Smooth muscle cell of the coronary artery (primary cell): Measurements from ENCODE around the gene TRAF7. TPM values are rescaled to one million over a fixed set of nuclear protein-coding genes. Genes with fewer than 3 reads are reported as not detected.

Source experiments
- total RNA-seq: library from RNA; depleted of rRNA; stranded (reverse); fragments of >200 nt; gene quantifications from 2 replicates; pipeline ENCODE4 v1.2.3, GENCODE V29; 2014; ENCODE audit warnings: low replicate concordance

Gene TRAF7
- total RNA-seq, result 37.0 and 49.5 TPM in 2 replicates

DNA sequence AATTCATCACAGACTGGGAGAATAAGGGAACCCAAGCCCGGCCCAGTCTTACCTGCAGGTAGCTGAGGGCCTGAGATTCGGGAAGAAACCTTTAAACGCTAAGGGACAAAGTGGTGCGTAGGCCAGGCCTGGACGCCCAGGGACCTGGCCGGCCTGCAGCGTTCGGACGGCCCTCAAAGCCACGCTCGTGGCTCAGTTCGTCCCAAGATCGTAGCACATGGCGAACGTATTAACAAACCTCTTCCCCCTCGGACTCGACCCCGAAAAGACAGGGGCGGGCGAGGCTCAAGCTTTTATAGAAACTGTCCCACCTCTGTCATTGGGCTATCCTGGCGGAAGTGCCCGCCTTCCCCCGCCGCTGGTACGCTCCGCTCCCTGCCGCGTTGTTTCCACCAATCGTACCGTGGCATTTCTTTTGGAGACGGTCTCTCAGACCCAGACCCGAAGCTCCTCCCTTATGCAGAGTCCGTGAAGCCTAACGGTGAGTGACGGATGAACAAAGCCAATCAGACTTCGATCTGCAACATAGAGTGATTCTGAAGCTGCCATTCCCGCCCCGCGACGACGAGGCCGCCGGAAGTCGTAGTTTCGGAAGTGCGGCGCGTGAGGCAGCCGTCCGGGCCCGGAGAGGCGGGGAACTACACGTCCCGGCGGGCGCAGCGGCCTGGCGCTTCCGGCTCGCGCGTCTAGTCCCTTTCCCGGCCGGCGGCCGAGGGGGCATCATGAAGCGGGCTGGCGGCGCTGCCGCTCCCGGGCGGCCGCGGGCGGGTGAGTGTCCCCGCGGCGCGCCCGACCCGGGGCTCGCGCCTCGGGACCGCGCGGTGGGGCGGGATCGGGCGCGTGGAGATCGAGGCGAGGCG lies at the start of gene TRAF7:
Gene TRAF7 (plus strand): TSS at position 692 of the 860 bp plus-strand sequence. CDS start 8,139 bp downstream, outside the sequence.

DNA sequence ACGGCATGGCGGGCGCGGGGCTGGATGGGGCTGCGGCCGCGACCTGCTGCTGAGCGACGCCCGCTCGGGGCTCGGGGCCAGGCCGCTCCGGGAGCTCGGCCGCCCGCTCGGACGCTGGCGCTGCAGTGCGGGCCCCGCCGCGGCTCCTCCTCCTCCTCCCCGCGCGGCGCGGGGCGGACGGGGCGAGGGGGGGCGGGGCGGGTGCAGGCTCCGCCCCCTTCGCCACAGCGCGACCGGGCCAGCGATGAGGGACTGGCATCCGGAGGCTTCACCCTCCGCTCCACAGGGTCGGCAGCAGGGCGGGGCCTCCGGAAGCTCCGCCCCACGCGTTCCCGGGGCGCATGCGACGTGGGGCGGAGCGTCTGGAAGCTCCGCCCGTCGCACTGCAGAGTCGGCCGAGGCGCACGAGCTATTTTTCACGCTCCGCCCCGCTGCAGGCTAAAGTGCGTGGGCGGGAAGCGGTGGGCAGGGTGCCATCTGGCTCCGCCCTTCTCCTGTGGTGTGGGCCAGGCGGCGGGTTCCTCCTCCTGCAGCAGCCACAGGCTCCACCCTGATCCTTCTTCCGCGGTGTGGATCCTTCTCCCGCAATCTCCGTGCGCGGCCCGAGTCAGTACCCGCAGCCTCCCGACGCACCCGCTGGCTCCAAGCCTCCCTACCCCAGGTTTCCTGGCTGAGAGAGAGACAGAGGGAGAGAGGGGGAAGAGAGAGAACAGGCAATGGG lies 19.7 kb upstream of the TRAF7 start, which contains the start of gene PKD1:
Gene PKD1 (minus strand): TSS at position 129 of the 721 bp plus-strand sequence. CDS start 209 bp downstream, outside the sequence.

GRCh38 chr16:2147981-2148671 lies 7.5 kb upstream of the TRAF7 start, which contains the start of gene RAB26:
RAB26 (plus strand) TSS chr16:2148625; CDS start chr16:2148784, 159 bp downstream.

GRCh38 chr16:2196162-2196980 lies 40.8 kb downstream of the TRAF7 start, which contains the start of gene CASKIN1:
CASKIN1 (minus strand) TSS chr16:2196605; CDS start chr16:2196432, 173 bp downstream.

DNA sequence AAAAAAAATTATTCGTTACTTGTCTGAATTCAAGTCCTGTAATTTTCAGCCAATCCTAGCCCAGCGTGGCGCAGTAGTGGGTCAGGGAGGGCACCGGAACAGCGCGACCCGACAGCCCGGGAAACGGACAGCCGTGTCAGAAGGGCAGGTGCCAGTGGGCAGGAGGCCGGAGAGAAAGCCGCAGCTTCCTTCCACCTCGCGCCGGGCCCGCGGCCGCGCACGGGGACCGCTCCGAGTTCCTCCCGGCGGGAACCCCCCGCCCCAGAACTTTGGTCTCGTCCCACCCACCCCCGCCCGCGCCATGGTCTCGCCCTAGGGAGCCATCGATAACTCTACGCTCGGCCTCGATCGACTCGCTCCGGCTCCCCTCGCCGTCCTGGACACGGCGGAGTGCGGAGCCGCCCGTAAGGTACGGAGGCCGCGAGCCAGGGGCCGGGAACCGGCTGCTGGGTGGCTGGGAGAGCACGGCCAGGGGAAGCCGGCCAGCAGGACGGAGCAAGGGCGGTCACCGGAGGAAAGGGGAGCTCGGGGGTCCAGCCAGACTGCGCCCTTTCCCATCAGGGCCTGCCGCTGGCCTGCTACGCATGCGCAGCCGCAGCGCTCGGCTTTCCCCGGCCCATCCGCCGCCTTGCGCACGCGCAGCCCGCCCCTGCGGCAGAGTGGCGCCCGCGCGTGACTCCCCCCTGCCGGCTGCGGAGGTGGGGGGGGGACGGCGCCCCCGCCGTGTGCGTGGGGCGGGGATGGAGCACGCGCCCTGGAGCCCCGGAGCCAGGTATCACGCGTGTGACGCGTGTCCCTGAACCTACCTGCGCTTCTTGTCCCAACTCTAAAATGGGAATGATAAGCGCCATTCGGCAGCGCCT lies 49.8 kb downstream of the TRAF7 start, which contains the start of gene MLST8:
Gene MLST8 (plus strand): TSS at position 351 of the 863 bp plus-strand sequence. CDS start 632 bp downstream, outside the sequence.

DNA sequence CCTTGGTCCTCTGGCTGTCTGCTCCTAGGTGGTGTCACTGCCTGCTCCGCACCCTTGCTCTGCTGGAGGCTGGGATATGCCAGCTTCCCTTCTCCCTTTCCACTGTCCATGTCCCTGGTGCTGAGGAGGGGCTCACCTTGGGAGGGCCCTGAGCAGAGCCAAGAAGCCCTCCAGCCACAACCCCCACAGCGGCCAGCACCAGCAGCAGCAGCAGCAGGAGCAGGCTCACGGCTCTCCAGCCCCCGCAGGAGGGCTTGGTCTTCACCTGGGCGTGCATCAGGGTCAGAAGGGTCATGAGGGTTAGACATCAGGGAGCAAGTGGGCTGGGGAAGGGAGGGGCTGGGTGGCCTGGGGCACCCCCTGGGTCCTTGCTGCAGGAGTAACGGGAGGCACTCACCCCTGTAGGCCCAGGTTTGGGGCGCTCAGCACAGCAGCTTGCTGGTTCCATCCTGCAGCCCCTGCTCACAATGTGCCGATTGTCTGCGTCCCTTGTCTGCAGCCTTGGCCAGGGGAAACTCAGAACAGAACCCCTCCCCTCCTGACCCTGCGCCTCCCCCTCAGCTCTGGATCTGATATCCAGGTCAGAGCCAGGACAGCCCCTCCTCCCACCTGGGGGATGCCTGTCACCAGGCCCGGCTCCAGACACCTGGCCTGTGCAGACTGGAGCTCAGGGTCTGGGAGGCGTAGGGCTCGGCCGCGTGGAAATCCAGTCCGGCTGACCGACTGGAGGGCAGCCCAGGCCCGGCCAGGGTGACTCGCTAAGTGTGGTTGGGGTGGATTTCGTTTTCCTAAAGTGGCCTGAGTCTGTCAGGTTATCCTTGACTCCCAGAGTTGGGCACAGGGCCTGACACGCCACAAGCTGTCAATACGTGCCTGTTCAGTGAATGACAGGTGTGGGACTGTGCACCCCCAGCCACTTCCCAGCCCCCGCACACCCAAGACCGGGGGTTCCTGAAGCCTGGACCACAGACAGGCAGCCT lies 55.1 kb downstream of the TRAF7 start, which contains the start of gene BRICD5:
Gene BRICD5 (minus strand): TSS at position 478 of the 980 bp plus-strand sequence. CDS start 30 bp downstream, at position 448.

GRCh38 chr16:2214719-2214968 lies 59.1 kb downstream of the TRAF7 start, which contains the start of gene PGP:
PGP (minus strand) TSS chr16:2214840; CDS start chr16:2214777, 63 bp downstream.

DNA sequence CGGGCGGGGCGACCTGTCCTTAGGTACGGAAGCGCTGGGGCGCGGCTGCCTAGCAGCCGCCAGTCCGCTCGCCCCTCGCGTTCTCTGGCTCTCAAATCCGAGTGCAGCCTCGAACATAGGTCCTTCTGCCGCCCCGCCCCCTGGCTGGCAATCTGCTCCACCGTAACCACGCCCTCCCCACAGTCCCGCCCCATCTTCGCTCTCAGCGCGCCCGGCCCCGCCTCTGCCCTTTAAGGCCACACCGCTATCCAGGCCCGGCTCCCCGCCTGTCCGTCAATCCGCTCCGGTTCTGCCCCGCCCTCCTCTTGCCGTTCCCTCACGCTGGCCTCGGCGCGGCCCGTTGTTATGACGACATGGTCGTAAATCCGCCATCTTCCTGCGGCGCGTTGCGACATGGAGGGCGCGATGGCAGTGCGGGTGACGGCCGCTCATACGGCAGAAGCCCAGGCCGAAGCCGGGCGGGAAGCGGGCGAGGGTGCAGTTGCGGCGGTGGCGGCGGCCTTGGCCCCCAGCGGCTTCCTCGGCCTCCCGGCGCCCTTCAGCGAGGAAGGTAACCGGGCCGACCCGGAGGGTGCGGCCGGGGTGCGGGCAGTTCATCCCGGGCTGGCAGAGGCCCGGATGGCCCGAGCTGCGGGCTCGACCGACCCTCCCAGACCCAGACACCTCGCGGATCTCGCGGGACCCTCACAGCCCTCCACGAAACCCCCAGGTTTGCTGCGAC lies 67.8 kb downstream of the TRAF7 start, which contains the start of gene E4F1:
Gene E4F1 (plus strand): TSS at position 371 of the 721 bp plus-strand sequence. CDS start 23 bp downstream, at position 394.

Other genes starting within 250 kb of the TRAF7 start
- gene HS3ST6, start 237.4 kb upstream of the TRAF7 start, total RNA-seq, result not detected in 2 replicates
- 4.8 and 8.5 TPM in 2 replicates for gene MSRB1, start 212.6 kb upstream of the TRAF7 start, total RNA-seq
- 0.12 TPM in 1 of 2 replicates, not detected in the other for gene RPL3L, start 201.1 kb upstream of the TRAF7 start, total RNA-seq
- gene NDUFB10, start 196.2 kb upstream of the TRAF7 start, total RNA-seq, result 221 and 281 TPM in 2 replicates
- gene RPS2, start 191.0 kb upstream of the TRAF7 start, total RNA-seq, result 3,947 and 4,144 TPM in 2 replicates
- not detected in 2 replicates for gene RNF151, start 188.9 kb upstream of the TRAF7 start, total RNA-seq
- 36.2 and 36.5 TPM in 2 replicates for gene TBL3, start 183.7 kb upstream of the TRAF7 start, total RNA-seq
- not detected in 2 replicates for gene NOXO1, start 174.3 kb upstream of the TRAF7 start, total RNA-seq
- 6.4 and 11.7 TPM in 2 replicates for gene GFER, start 171.6 kb upstream of the TRAF7 start, total RNA-seq
- 0.94 and 4.9 TPM in 2 replicates for gene SYNGR3, start 165.8 kb upstream of the TRAF7 start, total RNA-seq
- 9.9 and 12.0 TPM in 2 replicates for gene ZNF598, start 146.0 kb upstream of the TRAF7 start, total RNA-seq
- gene NPW, start 136.0 kb upstream of the TRAF7 start, total RNA-seq, result 0.23 and 0.60 TPM in 2 replicates
- gene NHERF2, start 128.9 kb upstream of the TRAF7 start, total RNA-seq, result 8.2 and 48.6 TPM in 2 replicates
- gene NTHL1, start 107.9 kb upstream of the TRAF7 start, total RNA-seq, result 33.1 and 36.3 TPM in 2 replicates
- 29.4 and 80.4 TPM in 2 replicates for gene TSC2, start 107.8 kb upstream of the TRAF7 start, total RNA-seq
- gene PKD1, start 19.9 kb upstream of the TRAF7 start, total RNA-seq, result 63.7 and 174 TPM in 2 replicates
- gene RAB26, start 7.2 kb upstream of the TRAF7 start, total RNA-seq, result 1.3 and 1.5 TPM in 2 replicates
- gene CASKIN1, start 40.8 kb downstream of the TRAF7 start, total RNA-seq, result 0.08 and 0.47 TPM in 2 replicates
- 16.5 and 19.7 TPM in 2 replicates for gene MLST8, start 49.7 kb downstream of the TRAF7 start, total RNA-seq
- gene BRICD5, start 55.1 kb downstream of the TRAF7 start, total RNA-seq, result 2.9 and 4.0 TPM in 2 replicates
- 5.3 and 9.5 TPM in 2 replicates for gene PGP, start 59.1 kb downstream of the TRAF7 start, total RNA-seq
- gene E4F1, start 67.8 kb downstream of the TRAF7 start, total RNA-seq, result 26.2 and 33.9 TPM in 2 replicates
- 0.38 and 1.1 TPM in 2 replicates for gene DNASE1L2, start 80.7 kb downstream of the TRAF7 start, total RNA-seq
- 15.2 and 32.6 TPM in 2 replicates for gene ECI1, start 95.8 kb downstream of the TRAF7 start, total RNA-seq
- 19.3 and 47.3 TPM in 2 replicates for gene RNPS1, start 112.3 kb downstream of the TRAF7 start, total RNA-seq
- 1.2 and 1.7 TPM in 2 replicates for gene ABCA3, start 184.9 kb downstream of the TRAF7 start, total RNA-seq